GM12874 (cell line): Measurements from ENCODE around the gene TRAPPC10.
"Not testable (repeated sequence)": the region's sequence is repeated elsewhere in the genome, so short reads cannot be mapped to it uniquely, and the experiment has no call there.

Experiments
- TF ChIP-seq, protein P1 (sequence below): IDR thresholded peaks from 2 replicates; pipeline ENCODE4 v1.5.1; 2011; ENCODE audit warnings: low read depth, mild to moderate bottlenecking, control low read depth, low read length, moderate library complexity; ENCODE audit not compliant: insufficient read depth

Gene TRAPPC10

DNA sequence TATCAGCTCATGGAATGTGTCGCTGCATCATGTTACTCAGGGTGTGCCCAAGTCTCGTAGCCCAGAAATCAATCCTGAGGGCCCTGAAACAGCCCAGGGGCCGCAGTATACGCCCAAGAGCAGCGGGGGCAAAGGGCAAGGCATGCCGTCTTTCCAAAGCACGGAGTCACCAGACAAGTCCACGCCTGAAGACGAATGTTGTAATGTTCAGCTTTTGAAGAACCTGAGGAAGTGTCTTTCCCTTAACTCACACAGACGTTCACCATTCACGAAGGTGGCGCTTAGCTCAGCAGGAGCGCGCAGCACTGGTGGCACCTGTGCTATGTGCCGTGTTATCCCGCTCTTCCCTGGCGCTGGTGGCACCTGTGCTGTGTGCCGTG, 76.3 kb downstream of the TRAPPC10 start:
- TF ChIP-seq, protein P1, sequence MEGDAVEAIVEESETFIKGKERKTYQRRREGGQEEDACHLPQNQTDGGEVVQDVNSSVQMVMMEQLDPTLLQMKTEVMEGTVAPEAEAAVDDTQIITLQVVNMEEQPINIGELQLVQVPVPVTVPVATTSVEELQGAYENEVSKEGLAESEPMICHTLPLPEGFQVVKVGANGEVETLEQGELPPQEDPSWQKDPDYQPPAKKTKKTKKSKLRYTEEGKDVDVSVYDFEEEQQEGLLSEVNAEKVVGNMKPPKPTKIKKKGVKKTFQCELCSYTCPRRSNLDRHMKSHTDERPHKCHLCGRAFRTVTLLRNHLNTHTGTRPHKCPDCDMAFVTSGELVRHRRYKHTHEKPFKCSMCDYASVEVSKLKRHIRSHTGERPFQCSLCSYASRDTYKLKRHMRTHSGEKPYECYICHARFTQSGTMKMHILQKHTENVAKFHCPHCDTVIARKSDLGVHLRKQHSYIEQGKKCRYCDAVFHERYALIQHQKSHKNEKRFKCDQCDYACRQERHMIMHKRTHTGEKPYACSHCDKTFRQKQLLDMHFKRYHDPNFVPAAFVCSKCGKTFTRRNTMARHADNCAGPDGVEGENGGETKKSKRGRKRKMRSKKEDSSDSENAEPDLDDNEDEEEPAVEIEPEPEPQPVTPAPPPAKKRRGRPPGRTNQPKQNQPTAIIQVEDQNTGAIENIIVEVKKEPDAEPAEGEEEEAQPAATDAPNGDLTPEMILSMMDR, result no peak

DNA sequence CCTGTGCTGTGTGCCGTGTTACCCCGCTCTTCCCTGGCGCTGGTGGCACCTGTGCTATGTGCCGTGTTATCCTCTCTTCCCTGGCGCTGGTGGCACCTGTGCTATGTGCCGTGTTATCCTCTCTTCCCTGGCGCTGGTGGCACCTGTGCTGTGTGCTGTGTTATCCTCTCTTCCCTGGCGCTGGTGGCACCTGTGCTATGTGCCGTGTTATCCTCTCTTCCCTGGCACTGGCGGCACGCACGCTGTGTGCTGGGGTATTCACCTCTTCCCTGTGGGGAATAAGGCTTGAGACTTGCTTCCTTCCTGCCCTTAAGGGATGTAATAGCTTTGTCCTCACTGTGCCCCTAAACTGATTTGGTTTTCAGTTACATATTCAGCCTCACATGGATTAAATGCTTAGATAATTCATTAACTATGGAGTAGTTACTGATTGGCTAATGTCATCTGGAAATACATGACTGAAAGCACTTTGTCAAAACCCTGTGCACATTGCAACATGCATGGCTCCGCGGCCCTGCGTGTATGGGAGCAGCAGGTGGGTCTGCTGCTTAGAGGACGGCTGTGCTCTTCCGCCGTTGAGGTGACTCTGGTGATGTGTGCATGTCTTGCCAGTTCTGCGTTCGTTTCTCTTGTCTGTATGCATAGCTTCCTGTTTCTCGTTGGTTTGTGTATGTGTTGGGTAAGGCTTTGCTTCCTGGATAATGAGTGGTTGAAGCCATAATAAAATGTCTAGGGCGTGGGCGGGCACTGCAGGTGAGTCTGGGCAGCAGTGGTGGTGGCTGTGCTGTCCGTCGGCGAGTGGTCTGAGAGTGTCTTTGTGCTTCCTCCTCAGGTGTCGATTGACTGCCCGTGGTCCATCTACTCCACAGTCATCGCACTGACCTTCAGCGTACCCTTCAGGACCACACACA, 77.1 kb downstream of the TRAPPC10 start:
- TF ChIP-seq, protein P1, result no peak

DNA sequence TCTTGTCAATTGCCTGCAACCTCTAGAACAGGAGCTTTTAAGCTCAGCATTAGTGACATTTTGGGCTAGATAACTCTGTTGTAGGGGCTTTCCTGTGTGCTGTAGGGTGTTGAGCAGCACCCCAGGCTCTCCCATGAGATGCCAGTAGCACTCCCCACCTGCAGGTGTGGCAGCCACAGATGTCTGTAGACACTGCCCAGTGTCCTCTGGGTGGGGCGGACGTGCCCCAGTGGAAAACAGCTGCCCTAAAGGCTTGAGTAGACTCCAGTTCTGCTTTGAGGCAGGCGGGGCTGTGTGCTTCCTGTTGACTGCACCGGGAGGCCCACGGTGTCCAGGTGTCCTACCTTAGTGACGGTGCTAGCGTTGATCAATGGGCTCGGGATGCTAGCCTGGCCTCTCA, 78.2 kb downstream of the TRAPPC10 start:
- TF ChIP-seq, protein P1, result no peak

DNA sequence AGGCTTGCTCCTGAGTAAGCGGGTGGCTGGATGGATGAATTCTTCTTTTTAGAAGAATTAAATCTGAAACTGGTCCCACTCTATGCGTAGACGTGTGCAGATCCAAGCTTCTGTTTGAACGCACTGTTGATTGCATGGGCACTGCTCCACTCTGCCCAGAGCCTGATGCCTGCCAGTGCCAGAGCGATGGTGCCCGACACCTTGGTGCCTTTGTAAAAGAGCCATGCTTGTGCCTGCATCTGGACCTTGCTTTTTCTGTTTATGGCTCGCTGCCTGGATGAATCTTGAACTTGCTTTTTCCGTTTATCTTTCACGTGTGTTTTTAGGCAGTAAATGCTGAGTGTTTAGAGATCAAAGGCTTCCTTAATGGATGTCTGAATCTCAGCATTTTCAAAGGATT, 80.1 kb downstream of the TRAPPC10 start:
- TF ChIP-seq, protein P1, result no peak

DNA sequence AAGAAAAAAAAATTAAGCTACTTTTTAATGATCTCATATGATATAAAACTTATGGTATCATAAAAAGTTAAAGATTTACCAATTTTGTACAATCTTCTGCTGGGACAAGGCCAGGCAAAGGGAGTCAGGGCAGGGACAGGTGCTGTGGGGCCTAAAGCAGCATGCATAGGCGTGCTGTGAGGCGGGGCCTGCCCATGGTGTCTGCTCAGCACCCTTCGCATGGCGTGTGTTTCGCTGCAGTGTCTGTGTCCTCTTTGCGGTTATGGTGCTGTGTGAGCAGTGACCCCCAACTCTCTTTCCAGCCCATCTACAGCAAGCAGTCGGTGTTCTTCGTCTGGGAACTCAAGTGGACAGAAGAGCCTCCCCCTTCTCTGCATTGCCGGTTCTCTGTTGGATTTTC, 81.7 kb downstream of the TRAPPC10 start:
- TF ChIP-seq, protein P1, result no peak

DNA sequence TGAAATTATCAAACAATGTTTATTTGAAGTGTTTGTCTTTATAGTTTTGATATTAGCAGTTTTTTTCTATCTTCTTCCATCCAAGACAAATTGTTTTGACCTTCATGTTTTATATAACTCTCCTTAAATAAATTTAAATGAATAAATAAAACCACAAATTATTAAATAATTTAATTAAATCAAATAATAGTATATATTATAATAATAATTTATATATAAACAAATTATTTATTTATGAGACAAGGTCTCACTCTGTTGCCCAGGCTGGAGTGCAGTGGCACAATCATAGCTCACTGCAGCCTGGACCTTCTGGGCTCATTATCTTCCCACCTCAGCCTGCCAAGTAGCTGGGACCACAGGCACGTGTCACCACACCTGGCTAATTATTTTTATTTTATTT, 82.7 kb downstream of the TRAPPC10 start:
- TF ChIP-seq, protein P1, result no peak

DNA sequence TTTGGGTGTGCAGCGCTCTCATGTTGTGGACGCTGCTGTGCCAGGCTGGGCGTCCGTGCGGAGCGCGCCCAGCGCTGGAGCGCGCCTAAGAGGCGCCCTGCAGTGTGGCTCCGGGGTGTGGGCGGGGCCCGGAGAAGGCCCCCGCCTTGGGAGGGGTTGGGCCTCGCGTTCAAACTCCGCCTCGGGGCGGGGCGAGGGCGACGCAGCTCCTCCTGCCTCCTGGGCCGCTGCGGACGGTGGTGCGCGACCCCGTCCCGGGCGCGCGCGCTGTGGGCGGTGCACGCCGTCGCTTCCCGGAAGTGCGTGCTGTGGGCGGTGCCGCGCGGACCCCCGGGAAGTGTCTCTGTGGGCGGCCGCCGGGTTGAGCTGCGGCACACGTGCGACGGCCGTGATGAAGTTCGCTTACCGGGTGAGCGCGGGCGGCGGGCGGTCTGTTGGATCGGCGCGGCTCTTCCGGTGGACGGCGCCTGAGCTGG, 95.0 kb downstream of the TRAPPC10 start, which contains the start of gene PWP2:
TSS of gene PWP2 (plus strand) at position 374 of the 476 bp plus-strand sequence. CDS start at position 392, 18 bp downstream.
- TF ChIP-seq, protein P1, result not testable (repeated sequence)
